NCI-H187 (cell line): ENCODE results near the gene LZTR1.
"Not testable (repeated sequence)": the region's sequence is repeated elsewhere in the genome, so short reads cannot be mapped to it uniquely, and the experiment has no call there.

ENCODE experiments used
- DNase-seq, 2 experiments: peaks; one replicate each; lab custom pipeline; 2025; lab: John Stamatoyannopoulos, UW

Gene LZTR1

GRCh38 chr22:20996598-20997535, 14.8 kb downstream of the LZTR1 start:
- no peak for DNase-seq

GRCh38 chr22:20997536-20998257, 15.6 kb downstream of the LZTR1 start:
- DNase-seq = no peak

- DNase-seq = no peak
Measured at GRCh38 chr22:20998411-20999336, 16.6 kb downstream of the LZTR1 start.

- DNase-seq = no peak
Measured at GRCh38 chr22:20999350-21000206, 17.5 kb downstream of the LZTR1 start.

- no peak for DNase-seq
Measured at GRCh38 chr22:21000207-21000986, 18.3 kb downstream of the LZTR1 start.

GRCh38 chr22:21000987-21001600, 19.0 kb downstream of the LZTR1 start:
- DNase-seq = no peak

GRCh38 chr22:21001601-21002325, 19.7 kb downstream of the LZTR1 start, which contains the start of gene THAP7:
TSS of gene THAP7 (minus strand) at chr22:21002118. CDS start at chr22:21001911, 207 bp downstream.
- DNase-seq = peak; percentile 82 to 87

- no peak for DNase-seq
Measured at GRCh38 chr22:21003782-21004181, 21.7 kb downstream of the LZTR1 start.

- not testable (repeated sequence) for DNase-seq
Measured at GRCh38 chr22:21009208-21009607, 27.1 kb downstream of the LZTR1 start.

- DNase-seq = no peak
Measured at GRCh38 chr22:21009638-21010425, 27.7 kb downstream of the LZTR1 start.

GRCh38 chr22:21010426-21011113, 28.5 kb downstream of the LZTR1 start:
- DNase-seq = no peak

GRCh38 chr22:21012446-21013407, 30.6 kb downstream of the LZTR1 start:
- DNase-seq = no peak

GRCh38 chr22:21013657-21014201, 31.6 kb downstream of the LZTR1 start:
- no peak for DNase-seq

- DNase-seq = peak; percentile 73 to 78
Measured at GRCh38 chr22:21014202-21014725, 32.2 kb downstream of the LZTR1 start.

GRCh38 chr22:21014726-21015465, 32.8 kb downstream of the LZTR1 start, which contains the start of gene P2RX6:
TSS of gene P2RX6 (plus strand) at chr22:21015165. CDS start at chr22:21015175, 10 bp downstream.
- DNase-seq = no peak
